Hindlimb muscle (tissue), 1 donor: ENCODE measurements around the gene DROSHA. TPM values are rescaled to one million over a fixed set of nuclear protein-coding genes. Genes with fewer than 3 reads are reported as not detected.
A peak's percentile ranks its signal among the peaks of the same experiment; 100 is the strongest.

Experiments used
- DNase-seq: peaks from one replicate; pipeline ENCODE4 v3.0.0-alpha.2; 2013
- polyA plus RNA-seq: library from polyadenylated mRNA; unstranded; fragments of 120-200 nt; gene quantifications from one replicate; pipeline ENCODE4 v1.2.1, GENCODE V29; 2013; ENCODE audit not compliant: insufficient read length

DROSHA gene
- polyA plus RNA-seq, 1 donor, result 45.8 TPM

- no peak for DNase-seq
These were observed 62.4 kb downstream of the DROSHA start for GRCh38 chr5:31469466-31469865.

GRCh38 chr5:31465291-31465690 lies 66.6 kb downstream of the DROSHA start:
- no peak for DNase-seq

DNA sequence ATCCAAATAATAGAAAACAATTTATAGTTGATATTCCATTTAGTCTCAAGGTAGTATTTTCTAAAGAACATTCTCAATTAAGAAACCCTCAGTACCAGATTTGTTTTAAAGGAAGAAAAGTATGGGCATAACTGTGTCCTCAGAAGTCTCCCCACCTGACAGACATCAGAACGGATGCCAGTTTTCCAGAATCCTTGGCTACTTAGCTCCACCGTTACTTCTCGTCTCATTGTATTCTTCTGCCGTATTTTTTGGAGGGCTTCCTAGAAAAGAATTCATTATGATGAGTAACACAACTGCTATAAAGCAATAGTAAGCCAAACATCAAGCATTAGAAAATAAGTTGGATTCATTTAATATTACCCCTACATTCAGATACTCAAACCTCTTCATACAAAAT lies 67.8 kb downstream of the DROSHA start:
- DNase-seq, result peak; percentile 17

DNA sequence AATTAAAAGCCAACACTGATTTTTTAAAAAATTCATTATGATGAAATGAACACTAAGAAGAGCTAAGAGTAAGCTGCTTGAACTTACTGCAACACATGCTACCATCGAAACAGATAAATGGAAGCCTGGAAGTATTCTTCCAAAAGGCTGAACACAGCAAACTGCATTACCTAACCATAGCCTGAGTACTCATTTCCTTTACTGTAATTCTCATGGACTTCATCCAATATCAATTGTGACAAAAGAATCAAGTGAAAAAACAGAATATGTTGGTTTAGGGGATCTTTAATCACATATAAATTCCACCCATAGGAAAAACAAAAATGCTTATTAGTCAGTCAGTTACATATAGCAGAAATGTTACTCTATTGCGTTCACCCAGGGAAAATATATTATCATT lies 68.5 kb downstream of the DROSHA start:
- no peak for DNase-seq

DNA sequence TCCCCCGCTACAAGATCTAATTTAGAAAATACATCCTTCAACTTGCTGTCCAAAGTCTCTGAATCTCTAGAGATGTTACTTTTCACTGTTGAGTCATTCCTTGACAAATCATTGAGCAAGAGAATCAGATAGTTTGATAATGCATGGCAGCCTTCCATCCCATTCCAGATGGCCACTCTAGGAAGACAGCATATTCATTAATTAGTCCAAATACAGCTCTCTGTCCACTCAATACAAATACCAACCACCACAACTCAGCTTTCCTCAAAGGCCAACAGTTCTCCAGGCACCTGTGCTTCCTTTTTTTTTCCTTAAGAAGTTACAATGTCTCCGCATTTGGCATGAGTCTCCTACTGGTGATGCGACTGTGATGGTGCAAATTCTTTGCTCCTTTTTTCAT lies 72.3 kb downstream of the DROSHA start:
- no peak for DNase-seq

GRCh38 chr5:31455172-31455571 lies 76.7 kb downstream of the DROSHA start:
- no peak for DNase-seq

DNA sequence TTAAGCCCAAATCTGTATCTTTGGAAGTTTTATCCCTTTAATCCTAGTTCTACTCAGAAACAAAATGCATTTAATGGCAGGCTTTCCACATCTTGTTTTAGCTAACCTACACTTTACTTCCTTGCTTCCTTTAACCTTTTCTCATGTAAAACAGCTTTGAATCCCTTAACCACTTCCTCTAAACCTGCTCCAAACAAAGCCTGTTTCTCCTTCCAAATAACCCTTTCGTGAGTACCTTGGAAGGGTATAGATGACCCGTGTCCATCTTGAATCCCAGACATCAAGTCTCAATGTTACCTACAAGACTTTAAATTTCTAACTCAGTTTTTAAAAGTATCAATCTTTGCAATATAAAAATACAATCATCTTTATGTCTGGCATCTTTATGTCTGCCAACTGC lies 78.4 kb downstream of the DROSHA start:
- no peak for DNase-seq

DNA sequence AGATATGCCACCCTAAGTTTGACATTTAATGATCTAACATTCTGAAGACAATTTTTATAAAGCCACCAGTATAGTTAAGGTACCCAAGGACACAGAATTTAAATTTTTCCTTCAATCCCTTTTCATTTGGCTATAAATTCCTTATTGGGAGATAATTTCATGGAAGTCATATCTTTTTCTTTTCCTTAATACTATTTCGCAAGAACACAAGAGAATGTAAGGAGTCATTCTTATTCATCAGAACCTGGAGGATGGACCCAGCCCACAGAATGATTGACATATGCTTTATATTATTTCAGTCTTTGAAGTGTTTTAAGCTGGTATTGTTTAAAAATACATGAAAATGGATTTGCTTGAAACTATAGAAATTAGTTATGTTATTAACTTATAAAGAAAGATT lies 79.6 kb downstream of the DROSHA start:
- DNase-seq, result no peak

DNA sequence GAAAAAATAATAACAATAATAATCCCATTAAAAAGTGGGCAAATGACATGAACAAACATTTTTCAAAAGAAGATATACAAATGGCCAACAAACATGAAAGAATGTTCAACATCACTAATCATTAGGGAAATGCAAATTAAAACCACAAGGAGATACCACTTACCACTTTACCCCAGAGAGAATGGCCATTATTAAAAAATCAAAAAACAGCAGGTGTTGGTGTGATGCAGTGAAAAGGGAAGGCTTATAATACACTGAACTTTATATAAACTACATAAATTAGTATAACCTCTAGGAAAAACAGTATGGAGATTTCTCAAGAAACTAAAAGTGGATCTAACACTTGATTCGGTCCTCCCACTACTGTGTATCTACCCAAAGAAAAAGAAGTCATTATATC lies 81.9 kb downstream of the DROSHA start:
- no peak for DNase-seq

- no peak for DNase-seq
These were observed 82.7 kb downstream of the DROSHA start for GRCh38 chr5:31449174-31449573.

DNA sequence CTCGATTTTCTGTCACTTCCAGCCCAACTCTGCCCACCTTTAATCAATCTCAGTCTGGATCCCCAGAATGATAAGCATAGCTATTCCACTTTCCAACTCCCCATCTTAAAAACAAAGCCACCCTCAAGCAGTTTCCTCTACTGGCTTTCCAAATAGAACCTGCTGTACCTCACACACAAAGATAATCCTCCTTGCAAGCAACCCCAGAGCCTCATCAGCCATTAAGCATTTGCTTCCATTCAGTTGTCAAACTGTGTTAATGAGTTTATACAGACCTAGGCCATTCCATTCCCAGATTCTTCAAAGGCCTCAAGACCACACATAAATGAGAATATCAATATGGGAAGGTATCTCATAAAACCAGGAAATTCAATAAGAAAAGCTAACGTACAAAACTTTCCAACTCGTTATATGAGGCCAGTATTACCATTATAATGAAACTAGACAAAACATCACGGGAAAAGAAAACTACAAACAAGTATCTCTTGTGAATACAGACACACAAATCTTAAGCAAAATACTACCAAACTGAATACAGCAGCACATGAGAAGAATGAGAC lies 86.8 kb downstream of the DROSHA start:
- no peak for DNase-seq

- DNase-seq, result no peak
These were observed 88.3 kb downstream of the DROSHA start for GRCh38 chr5:31443572-31443971.

- DNase-seq, result no peak
These were observed 89.7 kb downstream of the DROSHA start for GRCh38 chr5:31442058-31442745.

GRCh38 chr5:31436851-31437250 lies 95.0 kb downstream of the DROSHA start:
- no peak for DNase-seq

- DNase-seq, result no peak
These were observed 96.2 kb downstream of the DROSHA start for GRCh38 chr5:31435730-31436129.

GRCh38 chr5:31434898-31435297 lies 97.0 kb downstream of the DROSHA start:
- DNase-seq, result no peak

GRCh38 chr5:31433229-31433628 lies 98.7 kb downstream of the DROSHA start:
- DNase-seq, result no peak

- DNase-seq, result no peak
These were observed 104.1 kb downstream of the DROSHA start for GRCh38 chr5:31427724-31428309.

GRCh38 chr5:31427013-31427723 lies 104.7 kb downstream of the DROSHA start:
- DNase-seq, result no peak

DNA sequence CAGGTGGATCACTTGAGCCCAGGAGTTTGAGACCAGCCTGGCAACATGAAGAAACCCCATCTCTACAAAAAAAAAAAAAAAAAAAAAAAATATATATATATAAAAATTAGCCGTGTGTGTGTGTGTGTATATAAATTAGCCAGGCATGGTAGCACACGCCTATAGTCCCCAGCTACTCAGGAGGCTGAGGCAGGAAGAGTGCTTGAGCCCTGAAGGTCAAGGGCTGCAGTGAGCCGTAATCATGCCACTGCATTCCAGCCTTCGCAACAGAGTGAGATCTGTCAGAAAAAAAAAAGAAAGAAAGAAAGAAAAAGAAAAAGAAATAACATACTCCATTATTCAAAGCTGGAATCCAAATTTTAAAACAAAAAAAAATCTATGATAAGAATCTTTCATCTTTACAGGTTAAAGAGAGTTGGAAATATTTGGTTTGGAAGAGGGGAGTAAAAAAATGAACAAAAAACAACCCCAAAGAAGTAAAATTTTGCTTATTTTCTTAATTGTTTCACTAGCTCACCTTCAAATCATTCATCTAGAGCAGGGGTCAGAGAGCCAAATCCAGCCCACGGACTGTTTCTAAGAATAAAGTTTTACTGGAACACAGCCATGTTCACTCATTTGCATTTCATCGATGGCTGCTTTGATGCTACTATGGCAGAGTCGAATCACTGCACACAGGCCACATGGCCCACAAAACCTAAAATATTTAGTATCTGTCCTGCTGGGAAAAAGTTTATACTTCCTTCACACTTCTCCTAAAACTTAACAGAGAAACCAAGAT lies 109.9 kb downstream of the DROSHA start:
- no peak for DNase-seq

DNA sequence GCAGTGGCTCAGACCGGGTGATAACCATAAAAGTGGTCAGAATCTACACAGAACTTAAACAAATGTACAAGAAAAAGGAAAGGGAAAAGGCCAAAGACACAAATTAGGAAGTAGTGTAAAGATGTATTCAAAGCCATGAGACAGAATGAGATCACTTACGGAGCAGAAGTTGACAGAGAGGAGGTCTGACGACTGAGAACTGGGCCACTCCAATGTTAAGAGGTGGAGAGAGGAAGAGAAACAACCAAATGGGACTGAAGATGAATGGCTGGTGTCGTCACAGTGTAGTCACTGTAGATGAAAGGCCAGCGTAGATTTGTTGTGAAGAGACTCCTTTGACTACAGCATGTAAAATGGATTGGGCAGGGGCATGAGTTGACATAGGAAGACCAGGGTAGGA lies 114.4 kb downstream of the DROSHA start:
- DNase-seq, result no peak

DNA sequence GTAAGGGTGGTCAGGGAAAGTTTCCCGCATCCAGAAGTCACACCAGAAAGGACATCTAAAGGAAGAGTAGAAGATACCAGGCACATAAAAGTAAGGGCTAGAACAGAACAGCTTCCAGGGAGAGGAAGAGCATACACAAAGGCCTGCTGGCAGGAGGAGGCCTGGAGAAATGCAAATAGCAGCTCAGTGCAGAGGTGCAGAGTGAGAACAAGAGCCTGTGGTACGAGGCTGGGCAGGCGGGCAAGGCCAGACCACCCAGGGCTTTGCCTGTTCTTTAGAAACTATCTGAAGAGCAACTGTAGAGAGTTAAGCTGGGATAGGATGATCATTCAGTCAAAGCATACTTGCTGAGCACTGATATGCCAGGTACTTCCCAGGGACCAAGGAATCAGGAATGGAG lies 115.3 kb downstream of the DROSHA start:
- DNase-seq, result no peak

DNA sequence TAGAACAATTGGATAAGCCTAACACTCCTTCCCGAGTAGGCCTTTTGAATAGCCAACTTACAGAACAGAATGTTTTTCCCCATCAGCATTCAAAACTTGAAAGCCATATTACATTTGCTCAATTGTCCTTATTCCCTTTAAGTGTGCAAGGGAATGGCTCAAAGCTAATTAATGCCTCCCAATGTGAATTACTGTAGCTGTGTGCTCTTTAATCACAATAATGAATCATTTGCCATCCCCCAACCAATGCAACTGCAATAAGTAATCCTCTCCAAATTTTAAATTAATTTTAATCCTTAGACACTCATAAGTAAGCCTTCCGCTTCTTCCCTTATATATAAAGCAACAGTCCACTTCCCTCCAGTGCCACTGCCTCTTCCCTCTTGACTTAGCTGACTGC lies 115.9 kb downstream of the DROSHA start:
- DNase-seq, result no peak
